NCI-H2196 treated with DMSO at 0.1 percent for 48 hours (cell line): ENCODE measurements around the gene STX7.

Source experiments
- DNase-seq: peaks from one replicate; lab custom pipeline; 2025; ENCODE audit not compliant: unreplicated experiment; lab: John Stamatoyannopoulos, UW

Gene STX7

GRCh38 chr6:132414322-132414721, 98.6 kb downstream of the STX7 start:
- no peak for DNase-seq

DNA sequence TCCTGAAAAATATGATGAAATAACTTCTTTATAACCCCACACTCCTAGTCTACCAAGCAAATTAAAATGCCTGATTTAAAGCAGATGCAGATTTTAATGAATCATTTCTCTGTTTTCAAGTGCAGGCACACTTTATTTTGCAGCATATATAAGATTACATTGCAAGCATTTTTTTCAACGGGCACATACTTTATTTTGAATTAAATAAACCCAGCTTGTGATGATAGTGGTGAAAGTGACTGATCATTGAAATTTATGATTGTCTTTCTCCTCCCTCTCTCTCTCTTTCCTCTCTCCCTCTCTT, 99.5 kb downstream of the STX7 start:
- DNase-seq = no peak

GRCh38 chr6:132412656-132413498, 100.0 kb downstream of the STX7 start:
- DNase-seq = no peak

DNA sequence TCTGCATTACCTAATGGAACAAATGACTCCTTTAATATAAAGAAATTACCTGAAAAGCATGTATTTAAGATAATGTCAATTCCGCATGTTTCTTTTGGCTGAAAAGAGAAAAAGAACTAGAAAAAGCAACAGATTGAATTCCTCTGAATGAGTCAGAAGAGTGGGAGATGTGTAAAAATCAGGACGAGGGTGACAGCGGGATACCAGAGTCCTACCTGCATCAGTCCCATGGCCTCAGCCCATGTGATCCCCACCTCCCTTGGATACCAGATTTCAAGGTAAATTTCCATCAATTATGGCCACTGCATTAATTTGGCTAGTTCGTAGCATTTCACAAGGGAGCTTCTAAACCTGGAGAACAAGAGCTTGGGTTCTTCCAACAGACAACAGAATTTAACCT, 101.6 kb downstream of the STX7 start:
- DNase-seq = no peak

GRCh38 chr6:132410830-132411229, 102.1 kb downstream of the STX7 start:
- no peak for DNase-seq

- DNase-seq = no peak
Observed at GRCh38 chr6:132405143-132405915, 107.6 kb downstream of the STX7 start.

DNA sequence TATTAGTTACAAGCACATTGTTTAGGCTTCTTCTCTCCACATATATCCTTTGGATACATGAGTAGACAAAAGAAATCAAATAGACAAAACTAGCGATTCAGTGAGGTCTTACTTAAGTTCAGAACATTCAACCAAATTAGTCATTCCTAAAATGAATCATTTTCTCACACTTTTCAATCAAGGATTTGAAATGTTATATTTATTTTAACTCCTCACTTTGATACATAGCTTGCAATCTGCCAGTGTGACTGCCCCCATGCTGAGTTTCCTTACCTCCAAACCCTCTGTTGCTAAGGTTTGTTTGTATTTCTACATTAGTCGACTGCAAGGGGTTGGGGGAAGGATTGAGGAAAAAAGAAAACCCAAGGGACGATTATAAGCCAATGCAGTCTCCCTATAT, 108.2 kb downstream of the STX7 start:
- DNase-seq = no peak

GRCh38 chr6:132404330-132404729, 108.6 kb downstream of the STX7 start:
- DNase-seq = no peak

DNA sequence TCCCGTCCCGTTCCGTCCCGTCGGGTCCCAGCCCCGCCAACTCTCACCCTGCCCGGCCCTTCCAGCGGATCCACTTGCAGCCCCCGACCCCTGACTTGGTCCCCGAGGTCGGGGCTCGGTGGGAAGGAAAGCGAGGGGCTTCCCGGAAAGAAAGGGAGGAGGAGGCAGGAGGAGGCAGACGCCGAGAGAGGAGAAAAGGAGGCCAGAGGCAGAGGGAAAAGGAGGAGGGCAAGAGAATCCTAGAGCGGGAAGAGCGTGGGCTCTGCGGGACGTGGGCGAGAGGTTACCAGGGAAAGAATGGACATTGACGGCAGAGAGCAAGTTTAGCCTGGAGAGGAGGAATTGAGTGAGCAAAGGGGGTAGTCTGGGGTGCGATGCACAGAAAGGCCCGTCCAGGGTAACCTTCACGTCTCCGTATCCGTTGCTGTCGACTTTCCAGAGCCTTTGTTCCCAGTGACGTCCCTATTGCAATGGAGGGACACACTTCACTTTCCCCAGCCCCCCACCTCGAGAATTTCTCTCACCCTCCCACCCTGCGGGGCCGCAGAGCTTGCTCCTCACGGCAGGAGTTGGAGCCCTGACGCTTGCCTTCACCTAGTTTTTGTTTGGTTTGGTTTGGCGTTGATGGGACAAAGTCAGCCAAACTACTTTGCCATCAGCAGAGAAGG, 111.2 kb downstream of the STX7 start:
- no peak for DNase-seq

GRCh38 chr6:132400883-132401617, 111.9 kb downstream of the STX7 start, which contains the start of gene MOXD1:
Gene MOXD1, minus strand, starts transcription at chr6:132401475. Its CDS starts 49 bp downstream, at chr6:132401426.
- DNase-seq = no peak

GRCh38 chr6:132400555-132400882, 112.4 kb downstream of the STX7 start:
- DNase-seq = no peak

DNA sequence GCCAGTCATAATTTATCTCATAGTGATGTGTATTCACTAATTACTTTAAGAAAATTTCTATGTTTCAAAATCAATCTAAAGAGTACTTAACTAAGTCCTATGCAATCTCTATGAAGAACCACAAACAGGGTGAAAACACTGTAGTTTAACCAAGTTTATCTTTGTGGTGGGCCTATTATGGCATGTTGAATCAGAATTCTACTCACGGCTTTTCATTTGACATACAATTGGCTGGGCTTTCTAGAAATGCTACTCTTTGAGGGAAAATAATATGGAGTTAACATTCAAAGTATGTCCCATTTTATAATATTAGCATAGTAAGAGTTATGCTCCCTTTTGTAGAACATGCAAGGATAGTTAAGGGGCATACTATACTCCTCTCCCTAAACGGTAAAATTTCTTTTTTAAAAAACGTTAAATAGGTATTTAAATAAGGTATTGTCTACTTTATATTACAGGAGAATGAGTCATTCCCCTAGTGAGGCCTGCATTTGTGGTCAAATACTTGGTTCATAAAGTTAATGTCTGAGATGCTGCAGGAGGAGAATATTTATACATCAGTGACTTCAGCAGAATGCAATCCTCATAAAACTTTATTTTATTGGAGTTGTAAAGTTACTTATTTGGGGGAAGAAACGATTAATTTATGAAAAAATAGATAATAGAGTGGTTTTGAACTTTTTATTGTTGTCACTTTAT, 113.4 kb downstream of the STX7 start:
- no peak for DNase-seq
